DOHH2 (cell line): ENCODE data around the gene C17orf107.

ENCODE experiments used
- H3F3A ChIP-seq: fragments of 200-600 bp; sonication (generic), shearing (Covaris generic); 2 replicates; pipeline ENCODE4 v1.6.0; 2016; ENCODE audit warnings: antibody characterized with exemption, mild to moderate bottlenecking; ENCODE audit not compliant: control insufficient read depth, insufficient read depth
- H3K27ac ChIP-seq: fragments of 200-600 bp; sonication (generic); 2 replicates; pipeline ENCODE4 v1.5.1; 2014; ENCODE audit warnings: low read depth, mild to moderate bottlenecking, low read length, moderate library complexity
- H3K27me3 ChIP-seq: fragments of 200-600 bp; sonication (generic); 2 replicates; pipeline ENCODE4 v1.6.1; 2014; ENCODE audit warnings: mild to moderate bottlenecking, low read length, mixed read lengths; ENCODE audit not compliant: control insufficient read depth
- H3K36me3 ChIP-seq: fragments of 200-600 bp; sonication (generic); 2 replicates; pipeline ENCODE4 v1.6.1; 2014; ENCODE audit warnings: mild to moderate bottlenecking, low read length, moderate library complexity, mixed read lengths; ENCODE audit not compliant: control insufficient read depth
- H3K4me1 ChIP-seq: fragments of 200-600 bp; sonication (generic); 2 replicates; pipeline ENCODE4 v1.6.1; 2014; ENCODE audit warnings: mild to moderate bottlenecking, low read length, mixed read lengths; ENCODE audit not compliant: control insufficient read depth
- H3K4me2 ChIP-seq: fragments of 200-600 bp; sonication (generic); 2 replicates; pipeline ENCODE4 v1.6.0; 2014; ENCODE audit warnings: mild to moderate bottlenecking, low read length, moderate library complexity
- H3K4me3 ChIP-seq: fragments of 200-600 bp; sonication (generic); 2 replicates; pipeline ENCODE4 v1.5.1; 2014; ENCODE audit warnings: mild to moderate bottlenecking, low read length, mixed read lengths
- H3K79me2 ChIP-seq: fragments of 200-600 bp; sonication (generic); 2 replicates; pipeline ENCODE4 v1.6.1; 2014; ENCODE audit warnings: mild to moderate bottlenecking, low read length, mixed read lengths; ENCODE audit not compliant: control insufficient read depth
- H3K9me2 ChIP-seq: fragments of 200-600 bp; sonication (generic); replicated peaks from 2 replicates; pipeline ENCODE4 v1.6.1; 2014; ENCODE audit warnings: mild to moderate bottlenecking, low read length, mixed read lengths; ENCODE audit not compliant: control insufficient read depth
- H3K9me3 ChIP-seq: fragments of 200-600 bp; sonication (generic); 2 replicates; pipeline ENCODE4 v1.6.1; 2014; ENCODE audit warnings: antibody characterized with exemption, low read length, mixed read lengths; ENCODE audit not compliant: control insufficient read depth, insufficient read depth
- H4K20me1 ChIP-seq: fragments of 200-600 bp; sonication (generic); 2 replicates; pipeline ENCODE4 v1.6.0; 2014; ENCODE audit warnings: low read depth, mild to moderate bottlenecking, antibody characterized with exemption, low read length, moderate library complexity; ENCODE audit not compliant: control insufficient read depth, insufficient read depth
- CTCF ChIP-seq: fragments of 200-600 bp; sonication (generic); IDR thresholded peaks from one replicate; pipeline ENCODE4 v1.5.1; 2014; ENCODE audit warnings: antibody characterized with exemption, mild to moderate bottlenecking, low read depth, low read length; ENCODE audit not compliant: poor library complexity, severe bottlenecking
- EZH2phosphoT487 ChIP-seq: fragments of 200-600 bp; sonication (generic); IDR thresholded peaks from 2 replicates; pipeline ENCODE4 v1.6.1; 2017; ENCODE audit warnings: borderline replicate concordance, mild to moderate bottlenecking, antibody characterized with exemption, low read length, moderate library complexity, mixed read lengths

C17orf107 gene

DNA sequence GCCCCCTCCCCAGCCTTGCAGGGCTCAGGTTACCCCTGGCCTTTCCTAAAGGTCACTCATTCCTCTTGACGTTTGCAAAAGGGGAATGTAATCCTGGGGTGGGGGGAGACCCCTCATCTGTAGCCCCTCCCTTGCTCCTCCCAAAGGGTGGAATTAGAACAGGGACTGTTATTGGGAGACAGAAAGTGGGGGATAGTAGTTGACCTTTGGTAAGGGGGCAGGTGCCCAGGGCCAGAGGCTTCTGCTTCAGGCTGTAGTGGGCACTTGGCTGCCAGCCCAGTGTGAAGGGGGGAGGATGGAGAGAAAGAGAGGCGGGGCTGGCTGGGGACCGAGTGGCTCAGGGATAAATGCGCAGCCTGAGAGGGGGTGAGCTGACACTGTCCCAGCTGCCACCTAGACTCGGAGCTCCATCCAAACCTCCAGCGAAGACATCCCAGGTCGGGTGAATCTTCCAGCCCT lies 51.4 kb downstream of the C17orf107 start, which contains the start of gene ENO3:
Gene ENO3 (plus strand): TSS at position 374 of the 459 bp plus-strand sequence. CDS start 711 bp downstream, outside the sequence.
- TF ChIP-seq EZH2phosphoT487 (no peak), CTCF (no peak)
- Histone ChIP-seq H3K9me3 (no peaks in the 10 kb centered on the region), H3K27ac (peak within 1 kb of the TSS; percentile 99), H3K9me2 (no peaks in the 10 kb centered on the region), H3K4me1 (peaks cover 33% of the 10 kb centered on the region), H4K20me1 (peaks cover 7% of the 10 kb centered on the region; the same call in 1 of the 2 replicates), H3K27me3 (no peaks in the 10 kb centered on the region), H3K36me3 (peaks cover 27% of the 10 kb centered on the region), H3K4me3 (peak within 1 kb of the TSS; percentile 93), H3K4me2 (peak within 1 kb of the TSS; percentile 94), H3F3A (peaks cover 24% of the 10 kb centered on the region), H3K79me2 (peaks cover 37% of the 10 kb centered on the region)

DNA sequence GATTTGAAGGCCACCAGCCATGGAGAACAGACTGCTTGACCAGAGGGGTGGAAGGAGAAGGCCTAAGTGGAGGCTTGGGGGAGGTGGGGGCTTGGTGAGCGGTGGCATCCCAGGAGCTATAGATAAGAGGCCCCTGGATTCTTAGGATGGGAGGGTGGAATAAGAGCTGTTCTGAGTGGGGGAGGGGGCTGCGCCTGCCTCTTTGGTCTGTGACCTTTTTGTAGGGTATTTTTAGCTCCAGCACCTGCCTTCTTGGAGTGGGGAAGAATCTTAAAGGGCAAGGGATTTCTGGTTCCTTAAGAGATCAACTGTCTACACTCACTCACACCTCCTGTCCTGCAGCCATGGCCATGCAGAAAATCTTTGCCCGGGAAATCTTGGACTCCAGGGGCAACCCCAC lies 52.1 kb downstream of the C17orf107 start:
- peak overlapping the region; percentile 93 for H3K4me3 ChIP-seq
- H3K27ac ChIP-seq = no peak overlapping the region

More for the DNA sequence above, 52.1 kb downstream of the C17orf107 start:
- H3K4me1 ChIP-seq = peaks cover 26% of the 10 kb centered on the region
- no peaks in the 10 kb centered on the region for H3K27me3 ChIP-seq
- TF ChIP-seq EZH2phosphoT487 = no peak
- TF ChIP-seq CTCF = no peak
- peaks cover 20% of the 10 kb centered on the region for H3K36me3 ChIP-seq
- peak overlapping the region; percentile 94 for H3K4me2 ChIP-seq
- H3K79me2 ChIP-seq = peaks cover 30% of the 10 kb centered on the region
- peaks cover 18% of the 10 kb centered on the region for H3F3A ChIP-seq
- no peaks in the 10 kb centered on the region for H3K9me2 ChIP-seq
- no peaks in the 10 kb centered on the region for H3K9me3 ChIP-seq
- H4K20me1 ChIP-seq = peaks cover 4% of the 10 kb centered on the region; the same call in 1 of the 2 replicates
